Activated T-cell treated with anti-CD3 and anti-CD28 coated beads, Interleukin-2, amount 50 U/mL, for 4 hours (primary cell): ENCODE results near the gene ESCO1. TPM values are rescaled to one million over a fixed set of nuclear protein-coding genes. Genes with fewer than 3 reads are reported as not detected.

ENCODE experiments used
- ATAC-seq, 2 donors: fragments of 200-7000 bp; cut with Tn5 transposase; one replicate each; pipeline ENCODE4 v1.10.0; 2021
- DNase-seq: peaks from one replicate; pipeline ENCODE4 v3.0.0-alpha.2; 2020
- H3K27me3 Mint-ChIP-seq: one replicate; pipeline ENCODE4 v1.8.0; 2021; ENCODE audit warnings: low read depth, mixed read lengths
- H3K36me3 Mint-ChIP-seq: one replicate; pipeline ENCODE4 v1.8.0; 2022; ENCODE audit warnings: mixed read lengths; ENCODE audit not compliant: insufficient read depth
- H3K4me1 Mint-ChIP-seq: one replicate; pipeline ENCODE4 v1.8.0; 2021; ENCODE audit warnings: low read depth, mixed read lengths
- H3K4me3 Mint-ChIP-seq: one replicate; pipeline ENCODE4 v1.8.0; 2021; ENCODE audit warnings: mild to moderate bottlenecking, moderate library complexity, mixed read lengths
- H3K9me3 Mint-ChIP-seq: one replicate; pipeline ENCODE4 v1.8.0; 2021; ENCODE audit warnings: mixed read lengths
- total RNA-seq, 3 donors: library from RNA; stranded (reverse); gene quantifications; one replicate each; pipeline ENCODE4 v1.2.1, GENCODE V29; 2021

Gene ESCO1
- total RNA-seq, 3 donors from 2014 or later, result 12.3 to 15.6 (median 14.2) TPM

DNA sequence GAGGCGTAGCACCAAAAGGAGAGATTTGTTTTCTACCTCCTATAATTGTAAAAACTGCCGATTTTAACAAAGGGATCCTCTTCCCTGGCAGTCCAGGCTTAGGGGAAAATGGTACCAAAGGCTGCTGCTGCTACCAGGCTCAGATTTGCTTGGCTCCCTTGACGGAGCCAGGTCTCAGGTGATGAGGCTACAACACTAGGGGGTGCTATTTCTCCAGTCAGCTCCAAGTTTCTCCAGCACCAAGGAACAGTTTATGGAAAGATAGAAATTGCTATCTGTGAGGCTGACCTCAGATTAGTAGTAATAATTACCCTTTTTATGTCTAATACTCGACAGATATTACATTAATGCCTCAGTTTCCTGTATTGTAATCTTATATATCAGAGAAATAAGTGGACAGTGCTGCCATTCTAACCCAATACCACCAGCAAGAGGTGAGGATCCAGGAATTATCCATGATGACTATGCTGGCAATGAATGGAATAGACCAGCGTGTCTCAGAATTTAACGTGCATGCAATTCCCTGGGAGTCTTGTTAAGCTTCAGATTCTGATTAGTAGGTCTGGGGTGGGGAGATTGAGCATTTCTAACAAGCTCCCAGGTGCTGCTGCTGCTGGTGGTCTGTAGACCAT, 111.3 kb downstream of the ESCO1 start:
- ATAC-seq (no peak), DNase-seq (no peak)
- Mint-ChIP-seq H3K27me3 (peaks cover 4% of the 10 kb centered on the region), H3K9me3 (no peaks in the 10 kb centered on the region), H3K36me3 (no peaks in the 10 kb centered on the region), H3K4me1 (no peaks in the 10 kb centered on the region), H3K4me3 (no peak overlapping the region)

DNA sequence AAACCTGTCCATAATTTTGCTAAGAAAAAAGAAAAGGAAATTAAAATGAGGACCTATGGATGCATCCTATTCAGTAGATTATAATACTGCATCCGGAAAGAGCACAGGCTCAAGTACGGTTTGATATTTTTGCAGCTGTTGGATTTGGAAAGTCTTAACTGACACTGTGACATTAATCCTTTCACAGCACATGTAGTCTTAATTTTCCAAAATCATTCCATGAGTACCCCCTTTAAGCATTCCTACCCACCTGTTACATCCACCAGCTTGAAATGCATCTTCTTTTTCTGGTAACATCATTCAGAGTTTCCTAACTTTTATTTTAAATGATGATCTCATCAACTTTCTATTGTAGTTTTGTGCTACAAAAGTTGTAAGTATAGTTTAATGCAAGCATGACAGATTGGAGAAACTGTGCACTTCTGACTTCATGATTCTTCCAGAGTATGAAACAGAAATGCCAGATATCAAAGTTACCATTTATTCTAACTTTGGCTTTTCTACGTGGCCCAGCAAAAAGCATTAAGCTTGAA, 113.5 kb downstream of the ESCO1 start:
- no peaks in the 10 kb centered on the region for H3K36me3 Mint-ChIP-seq
- H3K9me3 Mint-ChIP-seq, result no peaks in the 10 kb centered on the region
- no peaks in the 10 kb centered on the region for H3K4me1 Mint-ChIP-seq
- no peak for ATAC-seq
- DNase-seq, result no peak
- peaks cover 4% of the 10 kb centered on the region for H3K27me3 Mint-ChIP-seq
- no peak overlapping the region for H3K4me3 Mint-ChIP-seq

DNA sequence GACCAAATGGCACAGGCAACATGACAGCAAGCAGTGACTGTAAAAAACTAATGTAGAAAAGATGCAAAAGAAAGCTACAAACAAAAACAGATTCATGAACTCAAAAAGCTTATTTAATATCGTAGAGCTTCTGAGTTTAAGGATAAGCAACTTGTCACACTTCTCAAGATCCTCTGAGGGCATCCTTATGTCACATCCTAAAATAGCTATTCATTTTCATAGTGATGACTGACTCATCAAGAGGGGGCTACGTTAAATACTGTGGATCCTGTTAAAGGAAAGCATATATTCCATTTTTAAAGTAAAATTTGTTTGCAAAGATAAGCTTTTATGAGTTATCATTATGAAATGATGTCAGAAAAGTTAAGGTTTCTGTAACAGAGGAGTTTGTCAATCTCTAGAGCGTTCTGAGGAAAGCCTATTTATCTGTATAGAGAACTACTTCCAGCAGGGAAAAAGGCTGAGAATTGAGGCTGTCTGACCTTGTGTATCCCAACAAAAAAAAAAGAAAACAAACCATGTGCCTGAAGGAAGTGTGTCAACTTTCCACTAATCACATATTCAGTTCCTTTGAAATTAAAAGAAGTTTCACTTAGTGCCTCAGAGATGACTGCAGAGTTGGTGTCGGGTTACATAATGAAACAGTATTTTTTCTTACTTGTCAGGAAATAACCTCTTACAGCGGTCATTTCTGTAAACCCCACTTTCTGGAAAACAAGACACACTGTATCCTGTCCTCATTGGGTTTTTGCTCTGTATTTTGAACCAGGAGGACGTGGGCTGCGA, 115.5 kb downstream of the ESCO1 start:
- ATAC-seq (no peak), DNase-seq (no peak)
- no peaks in the 10 kb centered on the region for H3K9me3 Mint-ChIP-seq
- no peaks in the 10 kb centered on the region for H3K36me3 Mint-ChIP-seq
- no peak overlapping the region for H3K4me3 Mint-ChIP-seq
- no peaks in the 10 kb centered on the region for H3K4me1 Mint-ChIP-seq
- H3K27me3 Mint-ChIP-seq, result peaks cover 6% of the 10 kb centered on the region

DNA sequence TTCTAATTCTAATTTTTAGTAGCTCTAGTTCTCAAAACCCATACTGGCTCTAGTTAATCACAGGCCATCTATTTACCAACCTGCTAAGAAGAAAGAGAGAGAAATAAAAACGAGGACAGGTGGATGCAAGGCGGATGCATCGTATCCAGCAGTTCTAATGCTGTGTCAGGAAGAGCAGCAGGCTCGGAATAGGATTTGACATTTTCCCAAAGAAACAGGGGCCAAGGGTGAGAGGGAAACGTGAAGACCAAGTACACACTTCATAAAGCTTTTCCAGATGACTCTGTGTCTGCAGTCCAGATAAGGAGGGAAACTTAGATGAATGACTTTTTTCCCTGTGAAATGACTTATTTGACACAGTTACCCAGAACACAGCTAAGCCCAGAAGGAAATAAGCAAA, 117.5 kb downstream of the ESCO1 start:
- H3K4me1 Mint-ChIP-seq, result no peaks in the 10 kb centered on the region
- ATAC-seq, result no peak
- no peak overlapping the region for H3K4me3 Mint-ChIP-seq
- H3K27me3 Mint-ChIP-seq, result peaks cover 6% of the 10 kb centered on the region
- DNase-seq, result no peak
- H3K36me3 Mint-ChIP-seq, result no peaks in the 10 kb centered on the region
- H3K9me3 Mint-ChIP-seq, result no peaks in the 10 kb centered on the region

DNA sequence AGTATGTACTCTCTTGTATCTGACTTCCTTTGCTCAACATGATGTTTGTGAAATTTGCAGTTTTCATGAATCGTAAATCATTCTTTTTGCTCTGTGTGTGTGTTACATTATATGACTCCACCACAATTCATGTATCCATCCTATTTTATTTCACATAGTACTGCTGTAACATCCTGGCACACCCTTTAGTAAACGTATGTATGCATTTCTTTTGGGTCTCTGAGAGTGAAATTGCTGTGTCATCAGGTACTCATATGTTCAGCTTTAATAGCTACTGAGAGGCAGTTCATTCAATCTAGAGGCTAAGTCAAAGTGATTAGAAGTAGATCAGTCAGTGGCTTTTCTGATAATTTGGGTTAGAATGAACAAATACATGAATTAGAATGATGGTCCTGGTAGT, 118.8 kb downstream of the ESCO1 start:
- Mint-ChIP-seq H3K36me3 (no peaks in the 10 kb centered on the region), H3K4me3 (no peak overlapping the region), H3K4me1 (no peaks in the 10 kb centered on the region), H3K27me3 (peaks cover 2% of the 10 kb centered on the region), H3K9me3 (no peaks in the 10 kb centered on the region)
- DNase-seq (no peak), ATAC-seq (no peak)

DNA sequence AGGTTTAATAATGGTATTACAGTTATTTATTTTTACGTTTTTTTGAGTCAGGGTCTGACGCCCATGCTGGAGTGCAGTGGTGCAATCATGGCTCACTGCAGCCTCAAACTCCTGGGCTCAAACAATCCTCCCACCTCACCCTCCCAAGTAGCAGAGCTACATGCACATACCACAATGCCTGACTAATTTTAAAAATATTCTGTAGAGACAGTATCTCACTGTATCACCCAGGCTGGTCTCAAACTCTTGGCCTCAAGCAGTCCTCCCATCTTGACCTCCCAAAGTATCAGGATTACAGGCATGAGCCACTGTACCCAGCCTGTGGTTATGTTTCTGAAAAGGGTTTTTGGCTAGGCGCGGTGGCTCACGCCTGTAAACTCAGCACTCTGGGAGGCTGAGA, 120.8 kb downstream of the ESCO1 start:
- Mint-ChIP-seq H3K9me3 (no peaks in the 10 kb centered on the region), H3K27me3 (peaks cover 7% of the 10 kb centered on the region), H3K36me3 (no peaks in the 10 kb centered on the region), H3K4me1 (no peaks in the 10 kb centered on the region), H3K4me3 (no peak overlapping the region)
- DNase-seq (no peak), ATAC-seq (no peak)

Other genes starting within 250 kb of the ESCO1 start
- 100 to 1,000 TPM; 181 to 207 (median 204) TPM for gene SNRPD1, start 11.6 kb upstream of the ESCO1 start, total RNA-seq
- gene ABHD3, start 104.1 kb upstream of the ESCO1 start, total RNA-seq, result 10 to 100 TPM in 2 of 3 donors, 1 to 10 TPM in 1; 9.5 to 12.9 (median 11.1) TPM
- gene MIB1, start 140.1 kb upstream of the ESCO1 start, total RNA-seq, result 10 to 100 TPM; 12.3 to 16.8 (median 16.0) TPM